Keratinocyte (primary cell): Measurements from ENCODE around the gene TEAD3. TPM values are rescaled to one million over a fixed set of nuclear protein-coding genes. Genes with fewer than 3 reads are reported as not detected.

Experiments
- DNase-seq: peaks from one replicate; pipeline ENCODE4 v3.0.0-alpha.2; 2011; ENCODE audit warnings: low read depth, missing footprints, low spot score
- FAIRE-seq: peaks from 2 replicates; lab custom pipeline; 2011; peaks lifted over from hg19 to GRCh38; lab: Jason Lieb, UNC
- H2AFZ ChIP-seq: 2 replicates; pipeline ENCODE4 v1.6.0; 2012; ENCODE audit warnings: low read length, control low read depth, inconsistent platforms; ENCODE audit not compliant: control insufficient read depth
- H3K27ac ChIP-seq: 2 replicates; pipeline ENCODE4 v1.5.1; 2011; ENCODE audit warnings: low read length; ENCODE audit not compliant: control insufficient read depth, insufficient read depth
- H3K27me3 ChIP-seq: 3 replicates; pipeline ENCODE4 v1.6.0; 2011; ENCODE audit warnings: low read length; ENCODE audit not compliant: control insufficient read depth, insufficient read depth; ENCODE audit errors: extremely low read depth
- H3K36me3 ChIP-seq, 2 experiments: 2 replicates in 1 of 2; 3 replicates in 1 of 2; pipeline ENCODE4 v1.5.1; 2011; ENCODE audit warnings: low read length in 2 of 2, mild to moderate bottlenecking in 1 of 2; ENCODE audit not compliant: control insufficient read depth in 2 of 2, insufficient read depth in 2 of 2; ENCODE audit errors: extremely low read depth in 1 of 2
- H3K4me1 ChIP-seq: 3 replicates; pipeline ENCODE4 v1.5.1; 2011; ENCODE audit warnings: low read length; ENCODE audit not compliant: control insufficient read depth, insufficient read depth; ENCODE audit errors: extremely low read depth
- H3K4me2 ChIP-seq: 3 replicates; pipeline ENCODE4 v1.6.0; 2011; ENCODE audit warnings: low read depth, low read length; ENCODE audit not compliant: control insufficient read depth, insufficient read depth; ENCODE audit errors: extremely low read depth
- H3K4me3 ChIP-seq, 3 experiments: fragments of 200-600 bp in 1 of 3; sonication (generic) in 1 of 3; 2 replicates in 2 of 3; 3 replicates in 1 of 3; pipeline ENCODE4 v1.5.1; 2011 to 2016; ENCODE audit warnings: low read length in 3 of 3, mild to moderate bottlenecking in 3 of 3, control low read depth in 2 of 3, inconsistent platforms in 1 of 3, low read depth in 1 of 3, mixed read lengths in 1 of 3, mixed run types in 1 of 3, moderate library complexity in 1 of 3; ENCODE audit not compliant: control insufficient read depth in 2 of 3, insufficient read depth in 2 of 3; ENCODE audit errors: extremely low read depth in 1 of 3
- H3K79me2 ChIP-seq: 2 replicates; pipeline ENCODE4 v1.6.0; 2012; ENCODE audit warnings: low read length; ENCODE audit not compliant: control insufficient read depth, insufficient read depth
- H3K9ac ChIP-seq: 3 replicates; pipeline ENCODE4 v1.6.0; 2011; ENCODE audit warnings: low read length; ENCODE audit not compliant: control insufficient read depth, insufficient read depth; ENCODE audit errors: extremely low read depth
- H3K9me1 ChIP-seq: 3 replicates; pipeline ENCODE4 v1.6.0; 2011; ENCODE audit warnings: low read length; ENCODE audit not compliant: control insufficient read depth, insufficient read depth; ENCODE audit errors: extremely low read depth
- H3K9me3 ChIP-seq: 2 replicates; pipeline ENCODE4 v1.5.1; 2012; ENCODE audit warnings: low read depth, low read length; ENCODE audit not compliant: control insufficient read depth
- H4K20me1 ChIP-seq: 3 replicates; pipeline ENCODE4 v1.6.0; 2011; ENCODE audit warnings: low read length; ENCODE audit not compliant: control insufficient read depth, insufficient read depth; ENCODE audit errors: extremely low read depth
- CTCF ChIP-seq, 3 experiments: IDR thresholded peaks in 1 of 3; conservative IDR thresholded peaks in 1 of 3; optimal IDR thresholded peaks in 1 of 3; 2 replicates in 2 of 3; 3 replicates in 1 of 3; pipeline versions ENCODE3 to v1.5.1; 2011; ENCODE audit warnings: low read length in 3 of 3, mild to moderate bottlenecking in 3 of 3, moderate library complexity in 2 of 3, control low read depth in 1 of 3, inconsistent platforms in 1 of 3; ENCODE audit not compliant: insufficient read depth in 2 of 3; ENCODE audit errors: extremely low read depth in 1 of 3
- EZH2 ChIP-seq: IDR thresholded peaks from one replicate; pipeline ENCODE4 v1.6.1; 2012; ENCODE audit warnings: inconsistent platforms, mild to moderate bottlenecking, low read length, moderate library complexity
- dilution Hi-C: fragments of 300-500 bp; cut with MboI; formaldehyde crosslinking; loops from one replicate; pipeline ENCODE4 v1.7.0; 2020; ENCODE audit warnings: low sequenced_read_pairs; ENCODE audit not compliant: extremely low pct_ligation_motif_present
- polyA plus RNA-seq, 5 experiments: library from polyadenylated mRNA; depleted of rRNA in 3 of 5; stranded (reverse) in 3 of 5; stranded (forward) in 1 of 5; unstranded in 1 of 5; fragments of >200 nt; gene quantifications; 1 replicate in 1 of 5; 2 replicates in 3 of 5; 3 replicates in 1 of 5; pipeline versions ENCODE4 v1.2.1 to v1.2.3, GENCODE V29; 2011 to 2012; ENCODE audit warnings: missing spikeins in 2 of 5, low read depth in 1 of 5, low replicate concordance in 1 of 5

TEAD3 gene
- polyA plus RNA-seq, 1 donor (not counting 4 experiments of a cell fraction or from before 2014, with no cell fraction given), result 5.7 TPM

GRCh38 chr6:35543459-35544193 lies 46.7 kb upstream of the TEAD3 start:
- no peak for TF ChIP-seq CTCF (optimal IDR thresholded peaks at IDR 0.05 in 1 of 3, IDR thresholded peaks at IDR 0.05 in 1 of 3, conservative IDR thresholded peaks at IDR 0.05 in 1 of 3; ENCODE audit: extremely low read depth in 1 of 3, insufficient read depth in 2 of 3, low read length in 3 of 3)
- TF ChIP-seq EZH2, result no peak
- Histone ChIP-seq H3K27me3 (no peaks in the 10 kb centered on the region), H2AFZ (no peak overlapping the region), H3K9ac (no peak overlapping the region), H3K27ac (no peak overlapping the region), H3K4me1 (peaks cover 9% of the 10 kb centered on the region), H4K20me1 (no peaks in the 10 kb centered on the region), H3K4me3 (no peak overlapping the region), H3K9me1 (no peaks in the 10 kb centered on the region), H3K4me2 (no peak overlapping the region), H3K79me2 (no peaks in the 10 kb centered on the region), H3K36me3 (no peaks in the 10 kb centered on the region), H3K9me3 (no peaks in the 10 kb centered on the region)
- DNase-seq, result no peak
- no peak for FAIRE-seq
- dilution Hi-C loops, result no loop called here

- H3K79me2 ChIP-seq, result no peaks in the 10 kb centered on the region
- no peaks in the 10 kb centered on the region for H3K36me3 ChIP-seq
- no peak for DNase-seq
- no peak overlapping the region for H3K4me3 ChIP-seq
- H3K9ac ChIP-seq, result no peak overlapping the region
- no peaks in the 10 kb centered on the region for H3K9me3 ChIP-seq
- TF ChIP-seq CTCF (optimal IDR thresholded peaks at IDR 0.05 in 1 of 3, IDR thresholded peaks at IDR 0.05 in 1 of 3, conservative IDR thresholded peaks at IDR 0.05 in 1 of 3; ENCODE audit: extremely low read depth in 1 of 3, insufficient read depth in 2 of 3, low read length in 3 of 3), result no peak
- no peak for TF ChIP-seq EZH2
- FAIRE-seq, result no peak
- H2AFZ ChIP-seq, result no peak overlapping the region
- peaks cover 9% of the 10 kb centered on the region for H3K4me1 ChIP-seq
- H3K9me1 ChIP-seq, result no peaks in the 10 kb centered on the region
- H4K20me1 ChIP-seq, result no peaks in the 10 kb centered on the region
- dilution Hi-C loops, result no loop called here
- no peak overlapping the region for H3K4me2 ChIP-seq
- H3K27ac ChIP-seq, result no peak overlapping the region
- no peaks in the 10 kb centered on the region for H3K27me3 ChIP-seq
These were observed 45.0 kb upstream of the TEAD3 start for GRCh38 chr6:35541836-35542235.
